Fibroblast of the aortic adventitia (primary cell): Measurements from ENCODE around the gene SCML1. TPM values are rescaled to one million over a fixed set of nuclear protein-coding genes. Genes with fewer than 3 reads are reported as not detected.

Source experiments
- total RNA-seq: library from RNA; depleted of rRNA; stranded (reverse); fragments of >200 nt; gene quantifications from 2 replicates; pipeline ENCODE4 v1.2.3, GENCODE V29; 2012; ENCODE audit warnings: low replicate concordance

The SCML1 gene
- total RNA-seq, 1 donor = 12.0 TPM

Other genes starting within 250 kb of the SCML1 start
- gene RAI2, start 123.8 kb downstream of the SCML1 start, total RNA-seq = 0.33 and 4.0 TPM in 2 replicates